HL-60 (cell line): Measurements from ENCODE around the gene NUDT9.

Source experiments
- CTCF ChIP-seq: IDR thresholded peaks from one replicate; pipeline ENCODE4 v1.5.1; 2011; ENCODE audit warnings: low read length, control low read depth, inconsistent platforms; ENCODE audit not compliant: insufficient read depth
- POLR2AphosphoS5 ChIP-seq: IDR thresholded peaks from 2 replicates; pipeline ENCODE4 v1.6.1; 2012; ENCODE audit warnings: low read depth
- REST ChIP-seq: IDR thresholded peaks from 2 replicates; pipeline ENCODE4 v1.6.1; 2012; ENCODE audit warnings: low read depth; ENCODE audit not compliant: insufficient replicate concordance
- SPI1 ChIP-seq: IDR thresholded peaks from 2 replicates; pipeline ENCODE4 v1.6.1; 2012; ENCODE audit warnings: low read depth, mild to moderate bottlenecking, borderline replicate concordance

- no peak for TF ChIP-seq CTCF
- TF ChIP-seq REST, result no peak
- TF ChIP-seq POLR2AphosphoS5, result no peak
- no peak for TF ChIP-seq SPI1
Measured at GRCh38 chr4:87442889-87443288, 20.5 kb downstream of the NUDT9 start.
